WERI-Rb-1 (cell line): ENCODE data around the gene ITGA2.

ENCODE experiments used
- DNase-seq: peaks from one replicate; pipeline ENCODE4 v3.0.0-alpha.2; 2020
- H3K27ac ChIP-seq: fragments of 250-450 bp; sonication (Bioruptor Pico); 2 replicates; pipeline ENCODE4 v1.5.1; 2020; ENCODE audit warnings: mild to moderate bottlenecking, moderate library complexity
- H3K27me3 ChIP-seq: fragments of 250-450 bp; sonication (Bioruptor Pico); 2 replicates; pipeline ENCODE4 v1.5.1; 2021; ENCODE audit warnings: mild to moderate bottlenecking, low read depth, moderate library complexity; ENCODE audit not compliant: insufficient read depth, severe bottlenecking
- H3K36me3 ChIP-seq: fragments of 250-450 bp; sonication (Bioruptor Pico); 2 replicates; pipeline ENCODE4 v1.5.1; 2020; ENCODE audit warnings: mild to moderate bottlenecking, moderate library complexity
- H3K4me3 ChIP-seq: 2 replicates; pipeline ENCODE4 v1.5.1; 2011; ENCODE audit warnings: low read depth, mild to moderate bottlenecking, control low read depth, low read length
- H3K9me3 ChIP-seq: fragments of 250-450 bp; sonication (Bioruptor Pico); 2 replicates; pipeline ENCODE4 v1.5.1; 2021; ENCODE audit warnings: mild to moderate bottlenecking, moderate library complexity; ENCODE audit not compliant: severe bottlenecking
- CTCF ChIP-seq: IDR thresholded peaks from 2 replicates; pipeline ENCODE4 v1.5.1; 2011; ENCODE audit warnings: low read depth, mild to moderate bottlenecking, control low read depth, inconsistent platforms, low read length

Gene ITGA2

DNA sequence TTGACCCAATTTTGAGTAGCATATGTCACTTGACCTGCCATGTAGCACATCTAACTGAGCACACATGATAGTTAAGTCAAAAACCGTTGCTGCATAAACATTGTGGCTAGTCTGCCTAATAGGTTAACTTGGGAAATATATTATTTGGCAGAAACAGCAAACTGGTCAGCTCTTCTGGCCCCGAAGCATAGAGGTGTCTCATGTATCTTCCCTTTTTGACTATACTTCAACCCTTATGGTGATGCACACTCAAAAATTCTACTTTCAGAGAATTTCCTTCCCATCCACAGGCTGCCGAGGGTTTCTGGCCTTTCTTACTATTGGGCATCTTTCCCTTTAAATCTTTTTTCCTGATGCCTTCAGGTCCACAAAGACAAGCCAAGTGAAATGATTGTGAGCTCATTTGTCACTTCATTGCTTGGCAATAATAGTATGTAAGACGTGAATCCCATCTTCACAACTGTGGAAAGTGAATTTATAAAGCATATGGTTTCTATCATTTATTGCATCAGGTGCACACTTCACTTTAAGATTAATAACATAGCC lies 79.2 kb downstream of the ITGA2 start:
- no peaks in the 10 kb centered on the region for H3K36me3 ChIP-seq
- H3K9me3 ChIP-seq = no peaks in the 10 kb centered on the region
- no peaks in the 10 kb centered on the region for H3K27me3 ChIP-seq
- H3K27ac ChIP-seq = no peak overlapping the region
- no peak for DNase-seq
- H3K4me3 ChIP-seq = no peak overlapping the region
- TF ChIP-seq CTCF = no peak

- DNase-seq = no peak
- Histone ChIP-seq H3K27ac (no peak overlapping the region), H3K9me3 (no peaks in the 10 kb centered on the region), H3K4me3 (no peak overlapping the region), H3K27me3 (no peaks in the 10 kb centered on the region), H3K36me3 (no peaks in the 10 kb centered on the region)
- no peak for TF ChIP-seq CTCF
Observed at GRCh38 chr5:53069626-53070025, 80.5 kb downstream of the ITGA2 start.

DNA sequence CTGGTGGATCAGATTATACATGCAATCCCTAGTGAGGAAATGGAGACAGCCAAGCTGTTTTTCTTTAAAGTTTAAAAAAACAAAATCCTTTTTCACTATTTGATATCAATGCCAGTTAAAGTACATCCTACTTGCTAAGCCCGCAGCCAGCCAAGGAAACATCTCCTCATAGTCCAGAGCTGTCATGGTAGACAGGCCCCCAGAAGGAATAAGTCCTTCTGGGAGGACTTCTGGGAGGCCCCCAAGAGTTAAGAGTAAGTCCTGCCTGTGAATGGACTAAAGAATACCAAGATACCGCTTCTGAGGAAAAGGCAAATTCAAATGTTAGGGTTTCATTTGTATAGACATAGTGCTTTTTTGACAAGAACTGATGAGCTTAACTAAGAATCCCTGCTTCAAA lies 82.1 kb downstream of the ITGA2 start:
- H3K9me3 ChIP-seq = no peaks in the 10 kb centered on the region
- no peaks in the 10 kb centered on the region for H3K27me3 ChIP-seq
- DNase-seq = no peak
- TF ChIP-seq CTCF = no peak
- H3K4me3 ChIP-seq = no peak overlapping the region
- H3K36me3 ChIP-seq = no peaks in the 10 kb centered on the region
- no peak overlapping the region for H3K27ac ChIP-seq

GRCh38 chr5:53071738-53072137 lies 82.6 kb downstream of the ITGA2 start:
- no peak for TF ChIP-seq CTCF
- Histone ChIP-seq H3K9me3 (no peaks in the 10 kb centered on the region), H3K4me3 (no peak overlapping the region), H3K27ac (no peak overlapping the region), H3K36me3 (no peaks in the 10 kb centered on the region), H3K27me3 (no peaks in the 10 kb centered on the region)
- DNase-seq = no peak

DNA sequence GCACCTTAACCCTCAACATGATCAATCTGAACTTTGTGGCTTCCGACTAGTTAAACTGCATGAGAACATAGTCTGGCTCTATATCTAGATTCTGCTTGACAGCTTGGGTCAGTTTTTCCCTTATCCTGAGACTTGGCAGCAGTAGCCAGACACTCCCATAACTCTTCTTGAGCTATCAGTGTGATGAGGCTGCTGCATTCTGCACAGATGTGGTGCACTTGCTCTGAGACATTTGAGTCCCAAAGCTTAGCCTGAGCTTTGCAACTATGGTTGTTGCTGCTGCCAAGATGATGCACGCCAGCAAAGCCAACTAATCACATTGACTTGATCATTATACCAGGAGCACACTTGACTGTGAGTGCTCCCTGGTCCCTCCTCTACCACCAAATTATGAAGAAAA lies 84.2 kb downstream of the ITGA2 start:
- Histone ChIP-seq H3K9me3 (no peaks in the 10 kb centered on the region), H3K27me3 (no peaks in the 10 kb centered on the region), H3K36me3 (no peaks in the 10 kb centered on the region), H3K27ac (no peak overlapping the region), H3K4me3 (no peak overlapping the region)
- peak; percentile 76 for DNase-seq
- TF ChIP-seq CTCF = no peak

- Histone ChIP-seq H3K27ac (no peak overlapping the region), H3K9me3 (no peaks in the 10 kb centered on the region), H3K27me3 (no peaks in the 10 kb centered on the region), H3K36me3 (no peaks in the 10 kb centered on the region), H3K4me3 (no peak overlapping the region)
- no peak for DNase-seq
- TF ChIP-seq CTCF = no peak
Observed at GRCh38 chr5:53076014-53076583, 86.9 kb downstream of the ITGA2 start.
